ENCODE measurements around the gene KRTCAP2. TPM values are rescaled to one million over a fixed set of nuclear protein-coding genes. Genes with fewer than 3 reads are reported as not detected.

KRTCAP2 gene
- total RNA-seq, 1 experiment from 2014 or later, result 156 TPM

DNA sequence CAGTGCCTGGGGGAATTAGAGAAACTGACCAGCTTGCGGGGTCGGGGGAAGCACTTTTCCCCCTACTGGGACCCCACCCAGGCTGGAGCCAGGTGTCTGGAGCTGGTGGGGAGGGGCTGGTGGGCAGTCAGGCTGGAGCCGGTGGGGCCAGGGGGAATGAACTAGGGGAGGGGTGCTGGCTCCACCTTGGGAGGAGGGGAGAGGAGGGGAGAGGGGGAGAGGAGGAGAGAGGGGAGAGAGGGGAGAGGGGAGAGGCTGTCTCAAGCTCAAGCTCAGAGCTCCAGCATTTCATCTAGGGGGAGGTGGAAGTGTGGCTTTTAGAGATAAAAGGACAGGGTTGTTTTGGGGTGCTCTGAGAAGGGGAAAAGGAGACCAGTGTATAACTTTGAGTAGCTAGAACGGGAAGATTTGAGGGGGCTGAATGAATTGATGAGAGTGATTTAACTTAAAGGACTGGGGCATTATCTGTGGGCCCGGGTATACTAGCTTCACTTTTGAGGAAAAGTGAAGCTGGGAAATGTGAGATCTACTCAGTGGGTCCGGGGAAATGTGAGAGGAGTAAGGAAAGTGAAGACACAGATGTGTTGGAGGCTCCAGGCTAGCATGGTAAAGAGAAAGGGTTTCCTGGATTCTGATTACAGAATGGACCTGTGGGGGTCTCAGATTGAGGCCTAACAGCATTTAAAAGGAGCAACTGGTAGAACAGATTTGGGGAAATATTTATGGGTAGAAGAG is 42.7 kb downstream of the KRTCAP2 start:
- no peak for DNase-seq
- no peaks in the 10 kb centered on the region for H4K20me1 ChIP-seq (ENCODE audit: insufficient read depth)
- ChIA-PET CTCF (interaction anchor here (0.6 to 1.2 kb wide), 3 partner anchors 14 to 149 kb away, joined by 3 to 4 read pairs (median 3); no protein-coding TSS in a partner anchor), POLR2A (ENCODE audit: unreplicated experiment) (interaction anchor here (0.6 kb wide), 1 partner anchor 64 kb away, joined by 6 read pairs; no protein-coding TSS in a partner anchor)
- H3F3A ChIP-seq (ENCODE audit: insufficient read depth, low read depth), result peaks cover 70% of the 10 kb centered on the region
- peak overlapping the region; percentile 98 for H3K27ac ChIP-seq
- peak overlapping the region; percentile 85 for H3K4me3 ChIP-seq
- BruUV-seq (replicated peaks), result no TSS peak
- no peaks in the 10 kb centered on the region for H3K9me2 ChIP-seq (ENCODE audit: insufficient read depth)
- H3K27me3 ChIP-seq (ENCODE audit: insufficient read depth, low read depth), result no peaks in the 10 kb centered on the region
- intact Hi-C loops (cut with micrococcal nuclease; ENCODE audit: unreplicated experiment), result no loop called here
- H3K9me3 ChIP-seq (ENCODE audit: insufficient read depth, low read depth), result no peaks in the 10 kb centered on the region
- peaks cover 29% of the 10 kb centered on the region for H3K36me3 ChIP-seq (ENCODE audit: low read depth)
- H3K4me2 ChIP-seq, result peak overlapping the region; percentile 99
- H3K4me1 ChIP-seq (replicated peaks; ENCODE audit: insufficient read depth), result peaks cover 55% of the 10 kb centered on the region
- peaks cover 48% of the 10 kb centered on the region for H3K79me2 ChIP-seq (ENCODE audit: low read depth)
- TF ChIP-seq EZH2 (IDR thresholded peaks at IDR 0.05; ENCODE audit: low read depth), result no peak
- TF ChIP-seq, protein P1, sequence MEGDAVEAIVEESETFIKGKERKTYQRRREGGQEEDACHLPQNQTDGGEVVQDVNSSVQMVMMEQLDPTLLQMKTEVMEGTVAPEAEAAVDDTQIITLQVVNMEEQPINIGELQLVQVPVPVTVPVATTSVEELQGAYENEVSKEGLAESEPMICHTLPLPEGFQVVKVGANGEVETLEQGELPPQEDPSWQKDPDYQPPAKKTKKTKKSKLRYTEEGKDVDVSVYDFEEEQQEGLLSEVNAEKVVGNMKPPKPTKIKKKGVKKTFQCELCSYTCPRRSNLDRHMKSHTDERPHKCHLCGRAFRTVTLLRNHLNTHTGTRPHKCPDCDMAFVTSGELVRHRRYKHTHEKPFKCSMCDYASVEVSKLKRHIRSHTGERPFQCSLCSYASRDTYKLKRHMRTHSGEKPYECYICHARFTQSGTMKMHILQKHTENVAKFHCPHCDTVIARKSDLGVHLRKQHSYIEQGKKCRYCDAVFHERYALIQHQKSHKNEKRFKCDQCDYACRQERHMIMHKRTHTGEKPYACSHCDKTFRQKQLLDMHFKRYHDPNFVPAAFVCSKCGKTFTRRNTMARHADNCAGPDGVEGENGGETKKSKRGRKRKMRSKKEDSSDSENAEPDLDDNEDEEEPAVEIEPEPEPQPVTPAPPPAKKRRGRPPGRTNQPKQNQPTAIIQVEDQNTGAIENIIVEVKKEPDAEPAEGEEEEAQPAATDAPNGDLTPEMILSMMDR (conservative IDR thresholded peaks at IDR 0.05), result no peak
- no peak overlapping the region for H2AFZ ChIP-seq

DNA sequence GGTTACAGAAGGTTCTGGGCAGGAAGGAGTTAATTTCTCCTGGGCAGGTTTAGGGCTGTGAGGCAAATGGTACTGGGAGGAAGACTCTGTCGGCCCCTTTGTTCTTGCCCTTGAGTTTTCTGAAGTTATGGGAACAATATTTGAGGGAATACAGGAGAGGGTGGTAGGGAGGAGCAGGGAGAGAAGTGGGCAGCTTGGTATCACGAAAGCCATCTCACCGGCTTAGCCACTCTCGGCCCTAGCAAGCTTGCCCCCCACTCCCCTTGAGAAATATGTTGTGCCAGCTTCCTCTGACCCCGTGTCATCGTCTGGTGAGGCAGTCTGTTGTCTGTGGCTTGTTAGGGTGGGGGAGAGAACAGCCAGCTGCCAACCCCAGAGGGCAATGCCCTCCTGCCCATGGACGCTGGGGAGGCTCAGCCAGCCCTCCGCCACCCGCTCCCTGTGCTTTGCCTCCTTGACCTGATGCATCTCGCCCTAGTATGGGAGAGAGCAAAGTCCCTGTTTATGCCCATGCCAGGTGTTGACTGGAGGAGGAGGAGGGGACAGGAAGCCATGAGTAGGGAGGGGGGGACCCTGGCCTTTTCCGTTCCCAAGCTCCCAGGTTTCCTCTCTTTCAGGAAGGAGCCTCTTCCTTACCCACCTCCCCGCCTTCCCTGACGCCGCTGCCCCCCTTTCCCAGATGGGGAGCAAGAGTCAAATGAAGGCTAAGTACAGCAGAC is 44.2 kb downstream of the KRTCAP2 start:
- ChIA-PET POLR2A (ENCODE audit: unreplicated experiment) (interaction anchor here (0.5 to 0.7 kb wide), 5 partner anchors 65 to 995 kb away, joined by 3 to 11 read pairs (median 5); no protein-coding TSS in a partner anchor), CTCF (interaction anchor here (0.6 to 1.2 kb wide), 4 partner anchors 29 to 44 kb away, joined by 3 to 13 read pairs (median 4); partner anchors contain the start of gene KRTCAP2)
- H3K27ac ChIP-seq, result peak overlapping the region; percentile 98
- peak overlapping the region; percentile 85 for H3K4me3 ChIP-seq
- peaks cover 48% of the 10 kb centered on the region for H3K79me2 ChIP-seq (ENCODE audit: low read depth)
- BruUV-seq (replicated peaks), result TSS peak; percentile 75
- intact Hi-C loops (cut with micrococcal nuclease; ENCODE audit: unreplicated experiment), result loop anchor here (2.0 to 5.0 kb wide), 3 partner anchors 34 to 572 kb away; partner anchors contain the start of genes KRTCAP2, TRIM46 and UBE2Q1
- TF ChIP-seq, protein P1 (conservative IDR thresholded peaks at IDR 0.05), result no peak
- no peak for TF ChIP-seq EZH2 (IDR thresholded peaks at IDR 0.05; ENCODE audit: low read depth)
- peaks cover 21% of the 10 kb centered on the region for H3K36me3 ChIP-seq (ENCODE audit: low read depth)
- peaks cover 61% of the 10 kb centered on the region for H3K4me1 ChIP-seq (replicated peaks; ENCODE audit: insufficient read depth)
- H2AFZ ChIP-seq, result no peak overlapping the region
- H3F3A ChIP-seq (ENCODE audit: insufficient read depth, low read depth), result peaks cover 71% of the 10 kb centered on the region
- H3K9me3 ChIP-seq (ENCODE audit: insufficient read depth, low read depth), result no peaks in the 10 kb centered on the region
- DNase-seq, result peak; percentile 50 to 58
- H4K20me1 ChIP-seq (ENCODE audit: insufficient read depth), result no peaks in the 10 kb centered on the region
- peak overlapping the region; percentile 99 for H3K4me2 ChIP-seq
- H3K9me2 ChIP-seq (ENCODE audit: insufficient read depth), result no peaks in the 10 kb centered on the region
- H3K27me3 ChIP-seq (ENCODE audit: insufficient read depth, low read depth), result no peaks in the 10 kb centered on the region

All from PC-9 (cell line).